Measurements from ENCODE around the gene DLK2. TPM values are rescaled to one million over a fixed set of nuclear protein-coding genes. Genes with fewer than 3 reads are reported as not detected.

DLK2 gene
- total RNA-seq, 2 donors from 2014 or later = not detected

DNA sequence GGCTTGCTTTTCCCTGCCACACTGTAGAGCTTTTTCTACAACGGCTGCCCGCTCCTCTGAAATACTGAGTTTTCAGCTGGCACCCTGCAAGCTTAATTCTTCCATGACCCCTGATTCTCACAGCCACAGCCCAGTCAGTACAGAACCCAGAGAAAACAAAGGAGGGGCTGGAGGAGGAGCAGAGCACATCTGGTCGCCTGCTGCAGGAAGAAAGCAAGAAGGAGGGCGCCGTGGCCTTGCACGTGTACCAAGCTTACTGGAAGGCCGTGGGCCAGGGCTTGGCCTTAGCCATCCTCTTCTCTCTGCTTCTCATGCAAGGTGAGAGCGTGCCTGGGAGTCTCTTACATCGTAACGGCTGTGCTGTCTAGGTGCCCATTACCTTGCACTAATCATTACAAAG lies 11.3 kb downstream of the DLK2 start:
- Mint-ChIP-seq H3K9me3 (no peaks in the 10 kb centered on the region), H3K27me3 (ENCODE audit: insufficient read depth) (no peaks in the 10 kb centered on the region), H3K36me3 (ENCODE audit: low read depth) (peaks cover 35% of the 10 kb centered on the region), H3K4me3 (no peak overlapping the region), H3K4me1 (no peaks in the 10 kb centered on the region), H3K27ac (no peak overlapping the region)
- Histone ChIP-seq H3K9me3 (ENCODE audit: control insufficient read depth, low read length) (no peaks in the 10 kb centered on the region), H3K4me3 (ENCODE audit: low read length) (no peak overlapping the region), H3K36me3 (ENCODE audit: control insufficient read depth, insufficient read depth, low read length) (peaks cover 31% of the 10 kb centered on the region), H3K27me3 (ENCODE audit: control insufficient read depth, insufficient read depth, low read length, poor library complexity, severe bottlenecking) (no peaks in the 10 kb centered on the region), H3K9ac (ENCODE audit: extremely low read depth, low read length, poor library complexity, severe bottlenecking) (no peak overlapping the region), H3K4me1 (ENCODE audit: control insufficient read depth, insufficient read depth, low read length) (no peaks in the 10 kb centered on the region), H3K27ac (ENCODE audit: low read depth, low read length) (no peak overlapping the region)
- DNase-seq = no peak
- WGBS, 2 experiments (ENCODE audit: insufficient coverage in 1 of 2, insufficient read length in 1 of 2) = 94 to 95% methylated on average over 3 to 10 of the region's 10 CpGs
- TF ChIP-seq, protein P1, sequence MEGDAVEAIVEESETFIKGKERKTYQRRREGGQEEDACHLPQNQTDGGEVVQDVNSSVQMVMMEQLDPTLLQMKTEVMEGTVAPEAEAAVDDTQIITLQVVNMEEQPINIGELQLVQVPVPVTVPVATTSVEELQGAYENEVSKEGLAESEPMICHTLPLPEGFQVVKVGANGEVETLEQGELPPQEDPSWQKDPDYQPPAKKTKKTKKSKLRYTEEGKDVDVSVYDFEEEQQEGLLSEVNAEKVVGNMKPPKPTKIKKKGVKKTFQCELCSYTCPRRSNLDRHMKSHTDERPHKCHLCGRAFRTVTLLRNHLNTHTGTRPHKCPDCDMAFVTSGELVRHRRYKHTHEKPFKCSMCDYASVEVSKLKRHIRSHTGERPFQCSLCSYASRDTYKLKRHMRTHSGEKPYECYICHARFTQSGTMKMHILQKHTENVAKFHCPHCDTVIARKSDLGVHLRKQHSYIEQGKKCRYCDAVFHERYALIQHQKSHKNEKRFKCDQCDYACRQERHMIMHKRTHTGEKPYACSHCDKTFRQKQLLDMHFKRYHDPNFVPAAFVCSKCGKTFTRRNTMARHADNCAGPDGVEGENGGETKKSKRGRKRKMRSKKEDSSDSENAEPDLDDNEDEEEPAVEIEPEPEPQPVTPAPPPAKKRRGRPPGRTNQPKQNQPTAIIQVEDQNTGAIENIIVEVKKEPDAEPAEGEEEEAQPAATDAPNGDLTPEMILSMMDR (conservative IDR thresholded peaks at IDR 0.05) = no peak

DNA sequence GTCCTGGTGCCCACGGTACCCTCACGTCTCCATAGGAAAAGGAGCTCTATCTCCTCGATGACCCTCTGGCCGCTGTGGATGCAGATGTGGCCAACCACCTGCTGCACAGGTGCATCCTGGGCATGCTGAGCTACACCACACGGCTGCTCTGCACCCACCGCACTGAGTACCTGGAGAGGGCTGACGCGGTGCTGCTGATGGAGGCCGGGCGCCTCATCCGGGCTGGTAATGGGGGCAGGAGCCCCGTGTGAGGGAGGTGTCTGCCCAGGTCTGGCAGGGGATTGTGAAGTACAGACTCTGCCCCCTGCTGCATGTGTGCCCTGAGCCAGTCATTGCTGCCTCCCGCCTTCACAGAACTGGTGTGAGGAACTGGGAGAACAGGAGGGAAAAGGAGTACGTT lies 12.4 kb downstream of the DLK2 start:
- no peak for DNase-seq
- H3K4me3 Mint-ChIP-seq = no peak overlapping the region
- no peak overlapping the region for H3K27ac Mint-ChIP-seq
- no peaks in the 10 kb centered on the region for H3K4me1 Mint-ChIP-seq
- TF ChIP-seq, protein P1 (conservative IDR thresholded peaks at IDR 0.05) = no peak
- Histone ChIP-seq H3K4me3 (ENCODE audit: low read length) (no peak overlapping the region), H3K27ac (ENCODE audit: low read depth, low read length) (no peak overlapping the region), H3K27me3 (ENCODE audit: control insufficient read depth, insufficient read depth, low read length, poor library complexity, severe bottlenecking) (no peaks in the 10 kb centered on the region), H3K36me3 (ENCODE audit: control insufficient read depth, insufficient read depth, low read length) (peaks cover 26% of the 10 kb centered on the region), H3K9ac (ENCODE audit: extremely low read depth, low read length, poor library complexity, severe bottlenecking) (no peak overlapping the region), H3K4me1 (ENCODE audit: control insufficient read depth, insufficient read depth, low read length) (no peaks in the 10 kb centered on the region), H3K9me3 (ENCODE audit: control insufficient read depth, low read length) (no peaks in the 10 kb centered on the region)
- no peaks in the 10 kb centered on the region for H3K9me3 Mint-ChIP-seq
- no peaks in the 10 kb centered on the region for H3K27me3 Mint-ChIP-seq (ENCODE audit: insufficient read depth)
- peaks cover 37% of the 10 kb centered on the region for H3K36me3 Mint-ChIP-seq (ENCODE audit: low read depth)
- WGBS, 2 experiments (ENCODE audit: insufficient coverage in 1 of 2, insufficient read length in 1 of 2) = 93 to 95% methylated on average over 7 to 14 of the region's 14 CpGs

DNA sequence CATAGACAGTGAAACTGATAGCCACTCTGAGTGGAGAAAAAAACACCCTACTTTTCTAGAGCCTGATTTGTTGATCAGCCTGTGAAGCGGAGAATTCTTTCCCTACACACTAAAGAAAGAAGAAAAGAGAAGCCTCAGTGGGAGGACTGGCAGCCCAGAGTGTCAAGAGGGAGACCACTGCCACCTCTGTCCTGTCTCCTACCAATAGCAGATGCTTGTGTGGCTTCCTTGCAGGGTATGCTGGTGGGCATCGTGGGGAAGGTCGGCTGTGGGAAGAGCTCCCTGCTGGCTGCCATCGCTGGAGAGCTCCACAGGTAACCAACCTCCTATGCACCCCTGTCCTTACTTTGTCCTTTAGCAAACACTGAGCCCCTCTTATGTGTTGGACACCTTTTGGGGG lies 17.6 kb downstream of the DLK2 start:
- Mint-ChIP-seq H3K36me3 (ENCODE audit: low read depth) (peaks cover 28% of the 10 kb centered on the region), H3K9me3 (no peaks in the 10 kb centered on the region), H3K4me3 (no peak overlapping the region), H3K27ac (no peak overlapping the region), H3K4me1 (no peaks in the 10 kb centered on the region), H3K27me3 (ENCODE audit: insufficient read depth) (no peaks in the 10 kb centered on the region)
- Histone ChIP-seq H3K4me3 (ENCODE audit: low read length) (no peak overlapping the region), H3K36me3 (ENCODE audit: control insufficient read depth, insufficient read depth, low read length) (peaks cover 26% of the 10 kb centered on the region), H3K27ac (ENCODE audit: low read depth, low read length) (no peak overlapping the region), H3K27me3 (ENCODE audit: control insufficient read depth, insufficient read depth, low read length, poor library complexity, severe bottlenecking) (no peaks in the 10 kb centered on the region), H3K9ac (ENCODE audit: extremely low read depth, low read length, poor library complexity, severe bottlenecking) (no peak overlapping the region), H3K4me1 (ENCODE audit: control insufficient read depth, insufficient read depth, low read length) (no peaks in the 10 kb centered on the region), H3K9me3 (ENCODE audit: control insufficient read depth, low read length) (no peaks in the 10 kb centered on the region)
- WGBS, 2 experiments (ENCODE audit: insufficient coverage in 1 of 2, insufficient read length in 1 of 2) = 42 to 71% methylated on average over 2 to 4 of the region's 4 CpGs
- no peak for DNase-seq
- TF ChIP-seq, protein P1 (conservative IDR thresholded peaks at IDR 0.05) = no peak
